A549 (cell line): ENCODE measurements around the gene KIAA0232. TPM values are rescaled to one million over a fixed set of nuclear protein-coding genes. Genes with fewer than 3 reads are reported as not detected.

ENCODE experiments used
- ATAC-seq, 2 experiments: fragments of 200-7000 bp in 1 of 2; fragments of >200 bp in 1 of 2; cut with Nextera tagmentation in 1 of 2; cut with Tn5 transposase in 1 of 2; 3 replicates each; pipeline versions ENCODE4 v1.8.0 to v1.9.1; 2018 to 2020; ENCODE audit warnings: mild to moderate bottlenecking in 1 of 2, moderate library complexity in 1 of 2
- CTCF ChIA-PET: fragments of 300-600 bp; sonication (Branson Sonifier 250); formaldehyde crosslinking; extraction: SDS; loops from one replicate; lab custom pipeline; 2021; ENCODE audit warnings: antibody characterized with exemption, inconsistent platforms; lab: Yijun Ruan, JAX
- POLR2A ChIA-PET: fragments of 350-600 bp; formaldehyde crosslinking; extraction: SDS; loops from one replicate; lab custom pipeline; 2021; ENCODE audit warnings: antibody characterized with exemption, inconsistent platforms; lab: Yijun Ruan, JAX
- DNase-seq, 2 experiments: peaks; one replicate each; pipeline versions ENCODE4 v3.0.0 to v3.0.0-alpha.2; 2011 to 2016; ENCODE audit warnings: low read depth in 1 of 2, low spot score in 1 of 2
- FAIRE-seq: peaks from 2 replicates; lab custom pipeline; 2011; peaks lifted over from hg19 to GRCh38; lab: Jason Lieb, UNC
- H3K27ac ChIP-seq, 2 experiments: fragments of >200 bp; sonication (Bioruptor Twin); formaldehyde crosslinking; 3 replicates each; pipeline ENCODE4 v1.5.1; 2016 to 2017
- H3K4me1 ChIP-seq: fragments of >200 bp; sonication (Bioruptor Twin); formaldehyde crosslinking; 3 replicates; pipeline ENCODE4 v1.6.1; 2016
- H3K4me2 ChIP-seq: fragments of >200 bp; sonication (Bioruptor Twin); formaldehyde crosslinking; 3 replicates; pipeline ENCODE4 v1.6.1; 2016
- H3K4me3 ChIP-seq: fragments of >200 bp; sonication (Bioruptor Twin); formaldehyde crosslinking; 3 replicates; pipeline ENCODE4 v1.5.1; 2016
- H3K9me3 ChIP-seq: fragments of >200 bp; sonication (Bioruptor Twin); formaldehyde crosslinking; 3 replicates; pipeline ENCODE4 v1.6.1; 2016
- CBX2 ChIP-seq: fragments of 200-600 bp; sonication (generic); IDR thresholded peaks from 2 replicates; pipeline ENCODE4 v1.6.1; 2016; ENCODE audit warnings: low read depth, mild to moderate bottlenecking, borderline replicate concordance
- CBX8 ChIP-seq: fragments of 200-600 bp; sonication (generic); IDR thresholded peaks from 2 replicates; pipeline ENCODE4 v1.6.1; 2016
- CHD4 ChIP-seq: fragments of 200-600 bp; sonication (generic); IDR thresholded peaks from 2 replicates; pipeline ENCODE4 v1.6.1; 2016; ENCODE audit warnings: antibody characterized with exemption, mild to moderate bottlenecking, borderline replicate concordance
- EHMT2 ChIP-seq: fragments of 200-600 bp; sonication (generic); IDR thresholded peaks from 2 replicates; pipeline ENCODE4 v1.6.1; 2016; ENCODE audit warnings: antibody characterized with exemption, low read depth, mild to moderate bottlenecking, moderate library complexity
- EP300 ChIP-seq, 2 experiments: fragments of >200 bp; sonication (Bioruptor Twin); formaldehyde crosslinking; IDR thresholded peaks; 2 replicates in 1 of 2; 3 replicates in 1 of 2; pipeline ENCODE4 v1.6.1; 2016 to 2017
- FOSL2 ChIP-seq, 2 experiments: fragments of 450-650 bp in 1 of 2; fragments of >200 bp in 1 of 2; sonication (Bioruptor Twin) in 1 of 2; formaldehyde crosslinking; IDR thresholded peaks; 2 replicates each; pipeline versions ENCODE4 v1.5.0 to v1.6.1; 2016 to 2020; ENCODE audit warnings: mild to moderate bottlenecking in 1 of 2, moderate library complexity in 1 of 2
- GATA3 ChIP-seq: IDR thresholded peaks from 2 replicates; pipeline ENCODE4 v1.6.1; 2012; ENCODE audit warnings: borderline replicate concordance
- HDAC2 ChIP-seq: fragments of 200-600 bp; sonication (generic); IDR thresholded peaks from 2 replicates; pipeline ENCODE4 v1.6.1; 2016
- HOXA7 ChIP-seq: fragments of 250-450 bp; sonication (Bioruptor Pico); IDR thresholded peaks from 2 replicates; pipeline ENCODE4 v1.5.0; 2020; ENCODE audit warnings: mild to moderate bottlenecking, moderate library complexity
- HOXB13 ChIP-seq: fragments of 250-450 bp; sonication (Bioruptor Pico); IDR thresholded peaks from 2 replicates; pipeline ENCODE4 v1.5.0; 2020; ENCODE audit warnings: low read depth, mild to moderate bottlenecking, moderate library complexity
- KDM1A ChIP-seq: fragments of 200-600 bp; sonication (generic); IDR thresholded peaks from 2 replicates; pipeline ENCODE4 v1.6.1; 2016; ENCODE audit warnings: low read depth, mild to moderate bottlenecking
- MAFK ChIP-seq: fragments of 450-650 bp; IDR thresholded peaks from 2 replicates; pipeline ENCODE4 v1.6.1; 2014; ENCODE audit not compliant: partially characterized antibody
- NPAS2 ChIP-seq: fragments of 250-450 bp; sonication (Bioruptor Pico); IDR thresholded peaks from 2 replicates; pipeline ENCODE4 v1.8.0; 2022; ENCODE audit warnings: mild to moderate bottlenecking, moderate library complexity, borderline replicate concordance
- PBX3 ChIP-seq: IDR thresholded peaks from 2 replicates; pipeline ENCODE4 v1.6.1; 2012
- PHF8 ChIP-seq: fragments of 200-600 bp; sonication (generic); IDR thresholded peaks from 2 replicates; pipeline ENCODE4 v1.6.1; 2016; ENCODE audit warnings: low read depth, mild to moderate bottlenecking, antibody characterized with exemption, moderate library complexity, borderline replicate concordance
- RCOR1 ChIP-seq: fragments of 150-350 bp; IDR thresholded peaks from 2 replicates; pipeline ENCODE4 v1.6.1; 2014; ENCODE audit warnings: antibody characterized with exemption, low read length, low read depth
- RFX5 ChIP-seq: fragments of 450-650 bp; IDR thresholded peaks from 2 replicates; pipeline ENCODE4 v1.7.1; 2014; ENCODE audit warnings: antibody characterized with exemption, mild to moderate bottlenecking, moderate library complexity
- SMC3 ChIP-seq: fragments of >200 bp; sonication (Bioruptor Twin); formaldehyde crosslinking; IDR thresholded peaks from 3 replicates; pipeline ENCODE4 v1.6.1; 2018; ENCODE audit warnings: inconsistent platforms
- SREBF2 ChIP-seq: fragments of 450-650 bp; IDR thresholded peaks from 2 replicates; pipeline ENCODE4 v1.6.1; 2014; ENCODE audit warnings: mild to moderate bottlenecking, moderate library complexity
- TP53 ChIP-seq: fragments of 250-450 bp; sonication (Bioruptor Pico); IDR thresholded peaks from 2 replicates; pipeline ENCODE4 v1.5.0; 2021; ENCODE audit warnings: mild to moderate bottlenecking, moderate library complexity
- USF2 ChIP-seq: fragments of 450-650 bp; IDR thresholded peaks from 2 replicates; pipeline ENCODE4 v1.6.1; 2014; ENCODE audit warnings: antibody characterized with exemption
- ZSCAN20 ChIP-seq: fragments of 250-450 bp; sonication (Bioruptor Pico); IDR thresholded peaks from 2 replicates; pipeline ENCODE4 v1.8.0; 2022; ENCODE audit warnings: mild to moderate bottlenecking, moderate library complexity
- WGBS: methylation state at CpG from one replicate; pipeline ENCODE4 v1.1.6; 2017; ENCODE audit errors: missing lambda C conversion rate; 5-methylcytosine and 5-hydroxymethylcytosine counted together
- polyA plus RNA-seq, 4 experiments: library from polyadenylated mRNA; depleted of rRNA in 3 of 4; stranded (reverse); fragments of >200 nt; fragmentation: RNase III in 1 of 4; extraction: RNeasy Plus Mini Kit Qiagen cat#74134 plus additional on column Dnase treatment in 1 of 4; gene quantifications; 2 replicates in 3 of 4; 3 replicates in 1 of 4; pipeline ENCODE4 v1.2.3, GENCODE V29; 2011 to 2017
- TF ChIP-seq, protein P1 (sequence below): fragments of 250-450 bp; sonication (Bioruptor Pico); IDR thresholded peaks from 2 replicates; pipeline ENCODE4 v1.5.0; 2020; ENCODE audit warnings: low read depth, mild to moderate bottlenecking, moderate library complexity
- TF ChIP-seq, protein P2 (sequence below): fragments of 150-350 bp; IDR thresholded peaks from 2 replicates; pipeline ENCODE4 v1.6.1; 2014; ENCODE audit warnings: low read depth, mild to moderate bottlenecking, low read length
- TF ChIP-seq, protein P3 (sequence below): fragments of 250-450 bp; sonication (Bioruptor Pico); IDR thresholded peaks from 2 replicates; pipeline ENCODE4 v1.5.0; 2021; ENCODE audit warnings: mild to moderate bottlenecking, moderate library complexity, borderline replicate concordance
- TF ChIP-seq, protein P4 (sequence below): fragments of >200 bp; sonication (Bioruptor Twin); formaldehyde crosslinking; IDR thresholded peaks from 3 replicates; pipeline ENCODE4 v1.5.1; 2016

Gene KIAA0232
- polyA plus RNA-seq, 2 of the 4 experiments (the other 2 are of a cell fraction), result 9.3 to 21.5 TPM

DNA sequence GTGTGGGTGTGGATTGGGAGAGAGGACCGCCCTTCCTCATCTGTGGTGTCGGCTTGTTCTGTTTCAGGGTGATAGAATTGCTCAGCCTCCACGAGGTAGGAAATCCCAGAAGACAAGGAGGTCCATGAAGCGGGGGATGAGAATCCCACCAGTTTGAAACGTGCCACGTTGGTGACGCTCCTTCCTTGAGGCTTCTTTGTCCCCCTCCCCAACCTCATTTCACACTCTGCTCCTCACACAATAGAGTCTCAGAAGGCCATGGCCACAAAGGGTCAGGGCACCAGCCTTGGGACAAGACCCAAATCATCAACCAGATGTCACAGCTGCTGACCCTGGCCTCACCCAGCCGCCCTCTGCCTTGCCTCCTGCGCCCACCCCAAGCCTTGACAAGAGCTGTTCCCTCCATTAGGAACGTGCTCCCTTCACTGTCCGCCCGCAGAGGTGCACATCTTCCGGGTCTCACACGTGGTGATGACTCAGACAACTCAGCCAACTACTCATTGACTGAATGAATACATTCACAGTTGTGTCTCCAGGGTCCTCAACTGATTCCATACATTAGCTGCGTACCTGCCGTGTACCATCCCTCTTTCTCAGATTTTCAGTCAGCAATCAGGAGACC is 48.3 kb upstream of the KIAA0232 start:
- no peak for DNase-seq
- FAIRE-seq, result no peak
- no peak overlapping the region for H3K4me2 ChIP-seq
- H3K4me1 ChIP-seq, result peaks cover 19% of the 10 kb centered on the region
- TF ChIP-seq, protein P1, sequence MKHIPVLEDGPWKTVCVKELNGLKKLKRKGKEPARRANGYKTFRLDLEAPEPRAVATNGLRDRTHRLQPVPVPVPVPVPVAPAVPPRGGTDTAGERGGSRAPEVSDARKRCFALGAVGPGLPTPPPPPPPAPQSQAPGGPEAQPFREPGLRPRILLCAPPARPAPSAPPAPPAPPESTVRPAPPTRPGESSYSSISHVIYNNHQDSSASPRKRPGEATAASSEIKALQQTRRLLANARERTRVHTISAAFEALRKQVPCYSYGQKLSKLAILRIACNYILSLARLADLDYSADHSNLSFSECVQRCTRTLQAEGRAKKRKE (CRISPR knock-in tag), result no peak
- TF ChIP-seq PBX3 (no peak), HOXB13 (no peak; the same call in 1 of the 2 replicates), FOSL2 (IDR thresholded peaks at IDR 0.05) (no peak), FOSL2 (CRISPR knock-in tag; IDR thresholded peaks at IDR 0.05) (no peak), RCOR1 (no peak), USF2 (no peak), EHMT2 (no peak), CHD4 (no peak), NPAS2 (no peak), PHF8 (no peak), ZSCAN20 (no peak), MAFK (no peak), EP300 (IDR thresholded peaks at IDR 0.05) (no peak), HDAC2 (no peak), CBX8 (no peak)
- TF ChIP-seq, protein P2, sequence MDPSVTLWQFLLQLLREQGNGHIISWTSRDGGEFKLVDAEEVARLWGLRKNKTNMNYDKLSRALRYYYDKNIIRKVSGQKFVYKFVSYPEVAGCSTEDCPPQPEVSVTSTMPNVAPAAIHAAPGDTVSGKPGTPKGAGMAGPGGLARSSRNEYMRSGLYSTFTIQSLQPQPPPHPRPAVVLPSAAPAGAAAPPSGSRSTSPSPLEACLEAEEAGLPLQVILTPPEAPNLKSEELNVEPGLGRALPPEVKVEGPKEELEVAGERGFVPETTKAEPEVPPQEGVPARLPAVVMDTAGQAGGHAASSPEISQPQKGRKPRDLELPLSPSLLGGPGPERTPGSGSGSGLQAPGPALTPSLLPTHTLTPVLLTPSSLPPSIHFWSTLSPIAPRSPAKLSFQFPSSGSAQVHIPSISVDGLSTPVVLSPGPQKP, result no peak
- TF ChIP-seq, protein P3, sequence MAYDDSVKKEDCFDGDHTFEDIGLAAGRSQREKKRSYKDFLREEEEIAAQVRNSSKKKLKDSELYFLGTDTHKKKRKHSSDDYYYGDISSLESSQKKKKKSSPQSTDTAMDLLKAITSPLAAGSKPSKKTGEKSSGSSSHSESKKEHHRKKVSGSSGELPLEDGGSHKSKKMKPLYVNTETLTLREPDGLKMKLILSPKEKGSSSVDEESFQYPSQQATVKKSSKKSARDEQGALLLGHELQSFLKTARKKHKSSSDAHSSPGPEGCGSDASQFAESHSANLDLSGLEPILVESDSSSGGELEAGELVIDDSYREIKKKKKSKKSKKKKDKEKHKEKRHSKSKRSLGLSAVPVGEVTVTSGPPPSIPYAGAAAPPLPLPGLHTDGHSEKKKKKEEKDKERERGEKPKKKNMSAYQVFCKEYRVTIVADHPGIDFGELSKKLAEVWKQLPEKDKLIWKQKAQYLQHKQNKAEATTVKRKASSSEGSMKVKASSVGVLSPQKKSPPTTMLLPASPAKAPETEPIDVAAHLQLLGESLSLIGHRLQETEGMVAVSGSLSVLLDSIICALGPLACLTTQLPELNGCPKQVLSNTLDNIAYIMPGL (CRISPR knock-in tag), result no peak
- TF ChIP-seq, protein P4, sequence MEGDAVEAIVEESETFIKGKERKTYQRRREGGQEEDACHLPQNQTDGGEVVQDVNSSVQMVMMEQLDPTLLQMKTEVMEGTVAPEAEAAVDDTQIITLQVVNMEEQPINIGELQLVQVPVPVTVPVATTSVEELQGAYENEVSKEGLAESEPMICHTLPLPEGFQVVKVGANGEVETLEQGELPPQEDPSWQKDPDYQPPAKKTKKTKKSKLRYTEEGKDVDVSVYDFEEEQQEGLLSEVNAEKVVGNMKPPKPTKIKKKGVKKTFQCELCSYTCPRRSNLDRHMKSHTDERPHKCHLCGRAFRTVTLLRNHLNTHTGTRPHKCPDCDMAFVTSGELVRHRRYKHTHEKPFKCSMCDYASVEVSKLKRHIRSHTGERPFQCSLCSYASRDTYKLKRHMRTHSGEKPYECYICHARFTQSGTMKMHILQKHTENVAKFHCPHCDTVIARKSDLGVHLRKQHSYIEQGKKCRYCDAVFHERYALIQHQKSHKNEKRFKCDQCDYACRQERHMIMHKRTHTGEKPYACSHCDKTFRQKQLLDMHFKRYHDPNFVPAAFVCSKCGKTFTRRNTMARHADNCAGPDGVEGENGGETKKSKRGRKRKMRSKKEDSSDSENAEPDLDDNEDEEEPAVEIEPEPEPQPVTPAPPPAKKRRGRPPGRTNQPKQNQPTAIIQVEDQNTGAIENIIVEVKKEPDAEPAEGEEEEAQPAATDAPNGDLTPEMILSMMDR, result no peak
- POLR2A ChIA-PET, result no interaction called here
- ATAC-seq, result no peak
- peak overlapping the region; percentile 99 to 100 for H3K27ac ChIP-seq
- 91% methylated on average over 16 of the region's 16 CpGs for WGBS
- H3K9me3 ChIP-seq, result no peaks in the 10 kb centered on the region
- no peak overlapping the region for H3K4me3 ChIP-seq
- CTCF ChIA-PET, result interaction anchor here (1.8 kb wide), 1 partner anchor 14 kb away, joined by 6 read pairs; no protein-coding TSS in a partner anchor

- ATAC-seq (no peak), DNase-seq (no peak), FAIRE-seq (no peak)
- ChIA-PET CTCF (no interaction called here), POLR2A (no interaction called here)
- TF ChIP-seq TP53 (CRISPR knock-in tag) (no peak), KDM1A (no peak), CBX2 (no peak), GATA3 (no peak), MAFK (no peak), HOXB13 (no peak), RFX5 (no peak), SMC3 (no peak), HOXA7 (CRISPR knock-in tag) (no peak), SREBF2 (no peak)
- TF ChIP-seq, protein P4, result no peak
- H3K27ac ChIP-seq, result no peak overlapping the region
- H3K4me1 ChIP-seq, result no peaks in the 10 kb centered on the region
- H3K4me3 ChIP-seq, result no peak overlapping the region
- H3K4me2 ChIP-seq, result no peak overlapping the region
- 69% methylated on average over 4 of the region's 4 CpGs for WGBS
- H3K9me3 ChIP-seq, result no peaks in the 10 kb centered on the region
These were observed 42.6 kb upstream of the KIAA0232 start for GRCh38 chr4:6739920-6740319.
